B cell (primary cell): Measurements from ENCODE around the gene SLC12A3.

Experiments
- CTCF ChIP-seq: fragments of 200-600 bp; IDR thresholded peaks from one replicate; pipeline ENCODE4 v1.8.0; 2022; ENCODE audit warnings: antibody characterized with exemption, mild to moderate bottlenecking
- EZH2 ChIP-seq: IDR thresholded peaks from 2 replicates; pipeline ENCODE4 v1.6.1; 2012; ENCODE audit warnings: borderline replicate concordance, low read depth, mild to moderate bottlenecking, moderate library complexity, low read length; ENCODE audit not compliant: insufficient read depth, poor library complexity, severe bottlenecking

- no peak for TF ChIP-seq CTCF
- TF ChIP-seq EZH2 = no peak
These were observed 21.3 kb downstream of the SLC12A3 start for GRCh38 chr16:56886296-56886695.
